BJ (cell line): Measurements from ENCODE around the gene RAB2B. TPM values are rescaled to one million over a fixed set of nuclear protein-coding genes. Genes with fewer than 3 reads are reported as not detected.

ENCODE experiments used
- CTCF ChIA-PET: fragments of 350-600 bp; formaldehyde crosslinking; extraction: SDS; loops from one replicate; lab custom pipeline; 2021; ENCODE audit warnings: antibody characterized with exemption, inconsistent platforms; lab: Yijun Ruan, JAX
- POLR2A ChIA-PET: fragments of 300-600 bp; sonication (Branson Sonifier 250); formaldehyde crosslinking; extraction: SDS; loops from one replicate; lab custom pipeline; 2021; ENCODE audit warnings: antibody characterized with exemption; lab: Charles Lee
- DNase-seq: peaks from one replicate; pipeline ENCODE4 v3.0.0-alpha.2; 2011; ENCODE audit warnings: low read depth
- H3K27me3 ChIP-seq: 2 replicates; pipeline ENCODE4 v1.6.0; 2011; ENCODE audit warnings: low read length; ENCODE audit not compliant: control insufficient read depth, insufficient read depth
- H3K36me3 ChIP-seq: 2 replicates; pipeline ENCODE4 v1.5.1; 2011; ENCODE audit warnings: low read length; ENCODE audit not compliant: control insufficient read depth, insufficient read depth
- H3K4me3 ChIP-seq: 2 replicates; pipeline ENCODE4 v1.5.1; 2011; ENCODE audit warnings: low read depth, mild to moderate bottlenecking, control low read depth, low read length
- polyA plus RNA-seq: library from polyadenylated mRNA; depleted of rRNA; stranded (reverse); fragments of >200 nt; gene quantifications from 2 replicates; pipeline ENCODE4 v1.2.3, GENCODE V29; 2011; rRNA removed
- small RNA-seq: library from RNA; depleted of rRNA; stranded (forward); fragments of <200 nt; gene quantifications from one replicate; pipeline ENCODE3, GENCODE V24; 2012; ENCODE audit warnings: low replicate concordance, low read depth; ENCODE audit not compliant: insufficient read length
- TF ChIP-seq, protein P1 (sequence below): IDR thresholded peaks from 2 replicates; pipeline ENCODE4 v1.5.1; 2011; ENCODE audit warnings: low read depth, mild to moderate bottlenecking, control low read depth, inconsistent platforms, low read length, moderate library complexity; ENCODE audit not compliant: insufficient read depth

Gene RAB2B
- polyA plus RNA-seq, 1 experiment = 20.3 TPM

- CTCF ChIA-PET = interaction anchor here (0.7 kb wide), 1 partner anchor 85 kb away, joined by 3 read pairs; no protein-coding TSS in a partner anchor
- H3K27me3 ChIP-seq = no peaks in the 10 kb centered on the region
Measured at GRCh38 chr14:21414137-21414631, 62.6 kb downstream of the RAB2B start.

More at GRCh38 chr14:21414137-21414631, 62.6 kb downstream of the RAB2B start:
- TF ChIP-seq, protein P1, sequence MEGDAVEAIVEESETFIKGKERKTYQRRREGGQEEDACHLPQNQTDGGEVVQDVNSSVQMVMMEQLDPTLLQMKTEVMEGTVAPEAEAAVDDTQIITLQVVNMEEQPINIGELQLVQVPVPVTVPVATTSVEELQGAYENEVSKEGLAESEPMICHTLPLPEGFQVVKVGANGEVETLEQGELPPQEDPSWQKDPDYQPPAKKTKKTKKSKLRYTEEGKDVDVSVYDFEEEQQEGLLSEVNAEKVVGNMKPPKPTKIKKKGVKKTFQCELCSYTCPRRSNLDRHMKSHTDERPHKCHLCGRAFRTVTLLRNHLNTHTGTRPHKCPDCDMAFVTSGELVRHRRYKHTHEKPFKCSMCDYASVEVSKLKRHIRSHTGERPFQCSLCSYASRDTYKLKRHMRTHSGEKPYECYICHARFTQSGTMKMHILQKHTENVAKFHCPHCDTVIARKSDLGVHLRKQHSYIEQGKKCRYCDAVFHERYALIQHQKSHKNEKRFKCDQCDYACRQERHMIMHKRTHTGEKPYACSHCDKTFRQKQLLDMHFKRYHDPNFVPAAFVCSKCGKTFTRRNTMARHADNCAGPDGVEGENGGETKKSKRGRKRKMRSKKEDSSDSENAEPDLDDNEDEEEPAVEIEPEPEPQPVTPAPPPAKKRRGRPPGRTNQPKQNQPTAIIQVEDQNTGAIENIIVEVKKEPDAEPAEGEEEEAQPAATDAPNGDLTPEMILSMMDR = no peak
- Histone ChIP-seq H3K4me3 (no peak overlapping the region), H3K36me3 (peaks cover 14% of the 10 kb centered on the region)
- POLR2A ChIA-PET = no interaction called here
- no peak for DNase-seq

Small RNAs within 50 kb of the gene (small RNA-seq; reads per million reads assigned to genes)
- not detected for gene RN7SL650P

Other genes starting within 250 kb of the RAB2B start
- gene HNRNPC, start 207.5 kb downstream of the RAB2B start, polyA plus RNA-seq = 540 and 712 TPM in 2 replicates
- gene RPGRIP1, start 196.9 kb downstream of the RAB2B start, polyA plus RNA-seq = not detected in 2 replicates
- 31.2 and 57.6 TPM in 2 replicates for gene SUPT16H, start 92.9 kb downstream of the RAB2B start, polyA plus RNA-seq
- gene CHD8, start 20.8 kb downstream of the RAB2B start, polyA plus RNA-seq = 16.8 and 25.4 TPM in 2 replicates
- 105 and 141 TPM in 2 replicates for gene TOX4, start 236 bp upstream of the RAB2B start, polyA plus RNA-seq
- gene METTL3, start 34.4 kb upstream of the RAB2B start, polyA plus RNA-seq = 52.3 and 63.3 TPM in 2 replicates
- gene SALL2, start 49.4 kb upstream of the RAB2B start, polyA plus RNA-seq = 4.0 and 7.2 TPM in 2 replicates
- not detected in 2 replicates for gene OR10G3, start 103.1 kb upstream of the RAB2B start, polyA plus RNA-seq
- gene OR10G2, start 158.0 kb upstream of the RAB2B start, polyA plus RNA-seq = not detected in 2 replicates
- not detected in 2 replicates for gene OR4E2, start 176.9 kb upstream of the RAB2B start, polyA plus RNA-seq
- not detected in 2 replicates for gene OR4E1, start 196.9 kb upstream of the RAB2B start, polyA plus RNA-seq